Activated CD8-positive, alpha-beta memory T cell treated with anti-CD3 and anti-CD28 coated beads, Interleukin-2, amount 50 U/mL, for 1 hour (primary cell): ENCODE data around the gene IPO11.
A peak's percentile ranks its signal among the peaks of the same experiment; 100 is the strongest.

Experiments used
- DNase-seq: peaks from one replicate; pipeline ENCODE4 v3.0.0-alpha.2; 2020; ENCODE audit errors: extremely low read depth

The IPO11 gene

DNA sequence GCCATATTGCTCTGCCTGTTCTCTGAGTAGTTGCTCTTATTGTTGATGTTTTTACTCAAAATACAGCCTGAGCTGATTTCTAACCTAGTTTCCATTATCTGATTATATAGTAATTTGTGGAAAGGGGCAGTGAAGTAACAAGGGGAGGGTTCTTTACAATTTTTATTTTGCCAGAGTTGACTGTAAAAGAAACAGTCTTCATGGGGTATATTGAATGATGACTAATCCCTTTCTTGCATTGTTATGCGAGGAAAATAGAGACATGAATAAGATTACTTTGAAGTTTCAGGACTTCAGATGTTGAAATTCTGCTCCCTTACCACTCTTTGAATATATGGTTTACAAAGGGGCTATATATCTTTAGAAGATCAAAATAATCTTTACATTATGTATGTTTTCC, 156.9 kb downstream of the IPO11 start:
- DNase-seq = no peak

DNA sequence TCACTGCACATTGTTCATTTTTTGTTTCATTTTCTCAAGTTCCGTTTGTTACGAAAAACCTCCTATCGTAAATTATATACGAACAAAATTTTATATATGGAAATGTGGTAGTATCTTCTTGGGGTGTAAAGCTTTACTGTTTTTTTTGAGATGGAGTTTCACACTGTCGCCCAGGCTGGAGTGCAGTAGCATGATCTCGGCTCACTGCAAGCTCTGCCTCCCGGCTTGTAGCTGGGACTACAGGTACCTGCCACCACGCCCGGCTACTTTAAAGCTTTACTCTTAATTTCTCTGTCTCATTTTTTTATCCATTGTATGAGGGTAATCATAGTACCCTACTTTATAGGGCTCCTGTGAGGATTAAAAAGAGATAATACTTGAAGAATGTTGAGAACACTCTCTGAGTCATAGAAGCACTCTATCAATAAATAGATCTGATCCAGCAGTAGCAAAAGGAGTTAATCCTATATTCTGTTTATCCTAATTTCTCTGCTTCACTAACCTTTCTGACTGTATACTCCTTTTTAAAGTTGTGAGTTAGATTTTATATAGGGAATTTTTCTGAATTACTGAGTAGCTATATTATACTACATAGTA, 160.5 kb downstream of the IPO11 start:
- no peak for DNase-seq

DNA sequence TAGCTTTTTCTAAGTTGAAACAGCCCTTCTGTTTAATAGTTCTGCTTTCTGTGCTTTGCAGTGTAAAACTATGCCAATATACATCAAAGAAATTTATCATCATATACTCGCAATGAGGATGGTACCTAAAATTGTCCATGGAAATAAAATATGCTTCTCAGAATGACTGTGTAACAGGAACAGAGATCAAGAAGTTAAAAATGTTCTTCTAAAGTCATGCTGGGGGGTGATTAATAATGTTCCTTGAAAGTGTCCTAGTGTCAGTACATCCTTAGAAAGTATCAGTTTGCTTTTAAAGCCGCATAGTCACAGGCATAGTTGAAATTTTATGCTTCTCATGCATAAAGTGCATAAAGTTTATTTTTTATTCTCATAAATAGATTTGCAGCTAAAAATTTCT, 162.0 kb downstream of the IPO11 start:
- DNase-seq = no peak

DNA sequence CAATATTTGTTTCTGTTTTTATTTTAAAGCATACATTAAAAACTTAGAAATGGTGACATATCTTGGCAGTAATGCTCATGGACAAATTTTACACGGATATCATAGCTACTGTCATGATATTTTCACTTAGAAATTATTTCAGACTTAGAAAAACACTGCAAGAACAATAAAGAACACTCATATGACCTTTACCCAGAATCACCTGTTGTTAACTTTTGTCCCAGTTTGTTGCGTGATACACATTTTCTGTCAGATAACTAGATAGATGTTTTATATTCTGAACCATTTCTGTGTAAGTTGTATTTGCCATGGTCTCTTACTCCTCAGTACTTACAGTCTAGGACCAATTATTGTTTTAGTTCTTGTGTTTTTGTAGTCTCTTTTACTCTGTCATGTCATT, 162.5 kb downstream of the IPO11 start:
- DNase-seq = no peak

DNA sequence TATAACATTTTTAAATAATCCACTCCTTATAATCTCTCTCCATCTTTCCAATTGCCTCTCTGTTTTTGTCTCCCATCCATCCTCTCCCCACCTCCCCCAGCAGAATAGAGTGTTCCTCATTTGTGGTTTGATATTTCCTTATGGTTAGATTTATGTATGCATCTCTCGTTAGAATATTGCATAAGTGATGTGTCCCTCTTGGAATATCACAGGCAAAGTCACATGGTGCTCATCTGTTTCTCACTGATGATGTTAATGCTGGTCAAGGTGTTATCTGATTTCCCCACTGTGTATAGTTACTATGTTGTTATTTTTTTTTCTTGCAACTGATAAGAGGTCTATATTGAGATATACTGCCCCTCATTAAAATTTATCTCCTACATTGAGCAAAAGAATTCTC, 162.9 kb downstream of the IPO11 start:
- DNase-seq = no peak

DNA sequence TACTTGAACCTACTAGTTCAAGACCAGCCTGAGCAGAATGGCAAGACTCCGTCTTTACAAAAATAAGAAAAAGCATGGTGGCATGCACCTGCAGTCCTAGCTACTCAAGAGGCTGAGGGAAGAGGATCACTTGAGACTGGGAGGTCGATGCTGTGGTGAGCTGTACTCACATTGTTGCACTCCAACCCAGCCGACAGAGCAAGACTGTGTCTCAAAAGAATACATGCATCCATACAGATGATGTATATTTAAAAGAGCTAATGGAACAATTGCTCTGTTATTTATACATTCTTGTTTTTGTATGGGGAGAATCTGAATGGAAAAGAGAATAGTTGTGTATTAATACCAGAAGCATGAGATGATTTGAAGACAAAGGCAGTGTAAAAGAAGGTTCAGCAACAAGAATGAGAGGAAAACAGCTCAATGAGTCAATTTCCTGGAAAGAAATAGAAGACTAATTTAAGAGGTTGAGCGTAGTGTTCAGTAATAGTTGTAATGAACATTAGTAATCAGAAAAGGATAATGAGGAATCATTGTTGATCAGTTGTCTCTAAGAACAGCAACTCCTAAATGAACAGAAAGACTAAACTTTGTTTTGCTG, 164.1 kb downstream of the IPO11 start:
- no peak for DNase-seq

DNA sequence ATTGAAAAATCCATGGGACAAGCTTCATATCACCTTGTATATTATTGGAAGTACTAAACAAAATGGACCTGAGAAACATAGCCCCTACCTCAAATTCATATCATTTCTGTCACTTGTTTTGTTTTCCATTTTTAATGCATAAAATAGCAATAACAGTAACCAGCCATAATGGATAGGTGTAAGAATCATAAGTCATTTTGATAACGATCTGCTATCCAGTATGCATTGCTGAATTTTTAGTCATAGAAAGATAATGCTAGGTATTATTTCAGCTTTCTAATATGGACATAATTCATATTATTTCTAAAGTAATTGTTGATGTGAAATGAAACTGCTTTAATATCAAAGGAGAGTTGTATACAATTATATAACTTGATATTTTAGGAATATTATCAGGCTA, 164.9 kb downstream of the IPO11 start:
- no peak for DNase-seq

DNA sequence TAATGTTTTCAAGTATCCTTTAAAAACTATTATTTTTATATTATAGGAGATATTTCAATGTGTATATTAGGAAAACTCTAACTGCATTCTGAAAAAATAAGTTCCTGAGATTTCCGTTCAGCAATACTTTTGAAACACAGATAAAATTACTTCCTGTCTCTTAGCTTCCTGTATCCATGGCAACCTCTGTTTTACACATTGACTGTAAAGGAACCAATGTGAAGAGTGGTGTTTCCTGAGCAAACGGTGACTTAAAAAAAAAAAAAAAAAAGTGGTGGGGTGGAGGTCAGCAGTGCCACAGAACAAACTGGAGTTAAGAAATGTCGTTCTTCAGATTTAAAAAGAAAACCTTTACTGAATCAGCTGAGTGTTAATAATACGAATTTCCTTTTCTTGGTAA, 166.0 kb downstream of the IPO11 start, which contains the start of gene LRRC70:
LRRC70 (plus strand) TSS at position 280 of the 400 bp plus-strand sequence. CDS start 620 bp downstream, outside the sequence.
- DNase-seq = peak; percentile 21

DNA sequence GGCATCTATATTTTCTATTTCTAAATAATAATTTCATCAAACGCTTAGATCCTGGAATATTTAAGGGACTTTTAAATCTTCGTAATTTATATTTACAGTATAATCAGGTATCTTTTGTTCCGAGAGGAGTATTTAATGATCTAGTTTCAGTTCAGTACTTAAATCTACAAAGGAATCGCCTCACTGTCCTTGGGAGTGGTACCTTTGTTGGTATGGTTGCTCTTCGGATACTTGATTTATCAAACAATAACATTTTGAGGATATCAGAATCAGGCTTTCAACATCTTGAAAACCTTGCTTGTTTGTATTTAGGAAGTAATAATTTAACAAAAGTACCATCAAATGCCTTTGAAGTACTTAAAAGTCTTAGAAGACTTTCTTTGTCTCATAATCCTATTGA, 167.2 kb downstream of the IPO11 start:
- no peak for DNase-seq

DNA sequence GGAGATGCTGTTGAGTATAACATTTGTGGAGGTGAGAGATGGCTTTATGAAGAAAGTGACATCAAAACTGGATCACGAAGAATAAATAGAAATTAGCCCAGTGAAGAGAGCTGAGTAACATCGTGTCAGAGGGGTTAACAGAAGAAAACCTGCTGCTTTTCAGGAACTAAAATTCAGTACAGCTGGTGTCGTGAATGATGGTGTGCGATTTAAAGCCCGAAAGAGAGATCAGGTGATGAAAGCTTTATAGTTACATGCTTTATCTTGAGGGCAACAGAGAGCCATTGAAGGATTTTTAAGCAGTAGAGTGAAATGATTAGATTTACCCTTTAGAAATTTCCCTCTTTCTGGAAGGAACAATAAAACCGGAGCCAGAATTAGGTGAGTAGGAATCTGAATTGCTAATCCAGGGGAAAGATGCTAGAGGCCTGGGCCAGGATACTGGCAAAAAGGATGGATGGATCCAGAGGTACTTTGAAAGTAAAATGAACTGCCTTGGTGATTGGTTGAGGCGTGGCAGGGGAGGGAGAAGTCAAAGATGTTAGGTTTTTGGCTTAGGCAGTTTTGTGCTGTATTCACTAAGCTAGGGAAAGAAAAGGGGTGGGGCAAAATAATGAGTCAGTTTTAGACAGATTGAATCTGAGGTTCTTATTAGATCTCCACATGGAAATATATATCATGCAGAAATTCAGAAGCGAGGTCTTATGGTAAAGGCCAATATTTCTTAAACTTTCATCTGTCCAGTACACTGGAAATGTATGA, 169.5 kb downstream of the IPO11 start:
- no peak for DNase-seq

DNA sequence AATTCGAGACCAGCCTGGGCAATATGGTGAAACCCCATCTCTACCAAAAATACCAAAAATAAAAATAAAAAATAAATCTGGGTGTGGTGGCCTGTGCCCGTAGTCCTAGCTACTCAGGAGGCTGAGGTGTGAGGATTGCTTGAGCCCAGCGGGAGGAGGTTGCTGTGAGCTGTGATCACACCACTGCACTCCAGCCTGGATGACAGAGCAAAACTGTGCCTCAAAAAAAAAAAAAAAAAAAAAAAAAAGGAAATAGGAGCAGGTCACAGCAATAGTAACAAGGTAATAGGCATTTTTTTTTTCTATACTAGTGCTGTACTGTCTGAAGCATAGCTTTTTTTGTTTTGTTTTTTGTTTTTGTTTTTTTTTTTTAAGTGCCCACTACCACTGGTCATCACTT, 171.8 kb downstream of the IPO11 start:
- no peak for DNase-seq

DNA sequence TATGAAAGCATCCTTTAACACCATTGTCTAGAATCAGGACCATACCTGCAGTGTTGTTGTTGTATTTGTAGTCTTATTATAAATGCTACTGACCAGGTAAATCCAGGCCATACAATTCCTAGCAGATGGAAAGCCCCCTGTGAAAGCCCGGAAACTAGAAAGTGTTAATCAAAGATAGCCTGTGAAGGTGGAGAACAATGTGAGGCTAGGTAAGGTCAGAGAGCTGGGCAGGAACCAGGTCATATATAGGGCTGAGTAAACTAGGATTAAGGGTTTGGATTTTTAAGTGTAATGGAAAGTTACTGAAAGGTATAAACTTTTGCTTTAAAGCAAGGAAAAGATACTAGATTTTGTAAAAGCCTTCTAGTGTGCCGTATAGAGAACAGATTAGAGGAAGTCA, 172.7 kb downstream of the IPO11 start:
- DNase-seq = no peak

DNA sequence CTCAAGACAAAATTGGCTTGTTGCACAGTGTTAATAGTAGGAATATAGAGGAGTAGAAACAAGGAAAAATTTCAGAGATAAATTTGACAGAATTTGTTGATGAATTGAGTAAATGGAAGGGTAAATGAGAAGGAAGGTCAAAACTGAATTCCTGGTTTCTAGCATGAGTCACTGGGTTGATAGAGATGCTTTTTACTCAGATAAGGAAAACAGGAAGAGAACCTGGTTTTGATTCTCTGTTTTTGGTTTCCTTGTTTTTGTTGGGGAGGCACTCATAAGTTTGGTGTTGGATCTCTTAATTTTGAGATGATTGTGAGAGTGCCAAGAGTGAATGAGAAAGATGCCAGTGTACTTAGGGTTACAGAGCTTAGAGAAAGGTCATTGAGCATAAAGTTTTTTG, 173.2 kb downstream of the IPO11 start:
- no peak for DNase-seq

DNA sequence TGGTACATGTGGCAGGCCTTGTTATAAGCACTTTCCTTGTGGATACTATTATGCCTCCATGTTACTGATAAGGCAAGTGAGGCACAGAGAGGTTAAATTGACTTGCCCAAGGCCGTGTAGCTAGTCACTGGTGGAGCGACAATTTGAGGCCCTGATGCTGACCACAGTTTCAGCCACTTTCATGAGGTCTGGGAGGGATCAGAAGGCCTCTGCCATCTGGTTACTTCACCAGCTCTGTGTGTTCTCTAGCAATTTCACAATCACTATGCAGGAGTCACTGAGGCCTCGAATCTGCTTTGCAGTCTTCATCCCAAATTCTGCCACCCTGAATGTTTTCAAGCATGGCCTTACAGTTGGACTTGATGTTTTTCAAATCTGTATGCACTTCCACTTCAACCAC, 175.2 kb downstream of the IPO11 start:
- no peak for DNase-seq

DNA sequence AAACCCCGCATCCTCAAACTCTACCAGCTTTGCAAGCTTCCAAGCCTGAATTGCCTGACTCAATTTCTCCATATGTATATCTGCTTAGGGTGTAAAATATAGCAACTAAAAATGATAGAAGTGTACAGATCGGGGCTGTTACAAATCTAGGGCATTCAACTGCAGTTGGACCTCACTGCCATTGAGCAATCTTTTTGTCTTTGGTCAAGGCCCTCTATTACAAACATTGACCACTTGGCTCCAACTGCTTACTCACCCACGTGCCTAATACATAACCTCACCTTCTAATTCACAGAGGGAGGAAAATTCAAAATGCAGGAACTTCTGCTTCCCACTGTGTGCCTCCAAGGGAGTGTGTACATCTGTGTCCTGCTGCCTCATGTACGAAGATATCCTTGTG, 176.1 kb downstream of the IPO11 start:
- DNase-seq = no peak

DNA sequence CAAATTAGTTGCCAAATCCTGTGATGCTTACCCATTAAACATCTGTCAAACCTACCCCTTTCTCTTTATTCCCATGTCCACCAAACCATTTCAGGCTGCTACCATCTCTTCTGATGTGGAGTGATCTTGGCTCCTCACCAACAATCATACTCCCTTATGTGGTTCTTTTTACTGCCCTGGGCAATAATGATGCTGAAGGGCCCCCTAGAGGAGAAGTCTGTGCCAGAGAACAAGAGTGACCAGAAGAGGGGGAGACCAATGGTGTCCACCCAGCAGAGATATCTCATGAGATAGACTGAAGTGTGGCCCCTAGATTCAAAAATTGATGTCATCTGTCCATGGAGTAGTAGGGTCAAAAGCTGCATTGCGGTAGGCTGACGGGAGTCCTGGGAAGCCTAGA, 176.9 kb downstream of the IPO11 start:
- no peak for DNase-seq

DNA sequence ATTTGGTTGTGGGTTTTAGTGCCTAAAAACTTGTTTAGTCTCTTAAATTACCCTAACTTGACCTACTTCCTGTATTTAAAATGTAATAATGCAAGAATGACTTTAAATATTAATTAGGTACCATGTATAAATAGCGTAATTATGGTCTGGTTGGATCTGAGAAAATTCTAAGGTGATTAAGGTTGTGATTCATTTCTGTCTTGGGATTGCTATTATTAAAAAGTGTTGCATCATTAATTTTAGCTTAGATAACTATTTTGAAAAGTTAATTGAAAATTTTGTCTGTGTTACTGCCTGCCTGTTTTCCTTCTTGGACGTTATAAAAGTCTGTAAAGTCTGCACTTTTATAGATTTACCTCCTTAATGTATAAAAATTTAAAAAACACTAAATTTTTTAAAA, 177.8 kb downstream of the IPO11 start:
- no peak for DNase-seq

DNA sequence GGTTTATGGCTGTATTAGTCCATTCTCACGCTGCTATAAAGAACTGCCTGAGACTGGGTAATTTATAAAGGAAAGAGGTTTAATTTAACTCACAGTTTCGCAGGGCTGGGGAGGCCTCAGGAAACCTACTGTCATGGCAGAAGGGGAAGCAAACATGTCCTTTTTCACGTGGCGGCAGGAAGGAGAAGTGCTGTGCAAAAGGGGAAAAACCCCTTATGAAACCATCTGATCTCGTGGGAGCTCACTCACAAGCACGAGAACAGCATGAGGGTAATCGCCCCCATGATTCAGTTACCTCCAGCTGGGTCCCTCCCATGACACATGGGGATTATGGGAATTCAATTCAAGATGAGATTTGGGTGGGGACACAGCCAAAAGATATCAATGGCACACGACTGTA, 180.0 kb downstream of the IPO11 start:
- DNase-seq = no peak

DNA sequence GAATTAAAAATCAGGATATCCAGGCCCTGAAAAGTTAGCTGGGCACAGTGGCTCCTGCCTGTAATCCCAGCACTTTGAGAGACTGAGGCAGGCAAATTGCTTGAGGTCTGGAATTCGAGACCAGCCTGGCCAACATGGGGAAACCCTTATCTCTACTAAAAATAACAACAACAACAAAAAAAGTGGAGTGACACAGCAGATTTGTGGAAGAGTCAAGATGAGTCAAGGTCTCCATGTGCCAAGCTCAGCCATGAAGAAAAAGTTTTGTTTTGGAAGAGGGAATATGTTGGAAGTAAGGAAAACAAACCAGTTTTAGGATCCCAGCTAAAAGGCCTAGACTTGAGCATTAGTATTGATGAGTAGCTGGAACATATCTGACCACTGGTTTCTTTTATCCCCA, 180.8 kb downstream of the IPO11 start:
- DNase-seq = no peak

DNA sequence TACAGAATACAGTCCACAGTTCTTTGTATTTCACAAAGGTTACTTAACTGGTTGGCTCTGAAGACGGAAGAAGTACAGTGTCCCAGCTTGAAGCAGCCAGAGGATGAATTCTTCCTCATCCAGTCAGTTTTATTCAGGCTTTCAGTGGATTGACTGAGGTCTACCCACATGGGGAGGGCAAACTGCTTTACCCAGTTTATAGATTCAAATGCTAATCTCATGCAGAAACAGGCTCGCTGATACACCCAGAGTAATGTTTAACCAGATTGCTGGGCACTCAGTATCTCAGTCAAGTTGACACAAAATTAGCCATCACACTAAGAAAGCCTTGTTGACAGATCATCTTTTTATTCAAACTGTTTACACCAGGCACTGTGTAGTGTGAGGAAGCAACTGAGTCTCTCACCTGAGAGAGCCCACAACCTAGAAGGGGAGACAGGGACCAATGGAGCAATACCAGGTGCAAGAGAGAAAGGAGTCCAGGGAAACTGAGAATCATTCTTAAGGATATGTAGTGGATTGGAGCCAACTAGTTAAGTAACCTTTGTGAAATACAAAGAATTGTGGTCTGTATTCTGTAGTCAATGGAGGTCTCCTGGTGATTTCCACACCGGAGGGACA, 181.9 kb downstream of the IPO11 start:
- no peak for DNase-seq

DNA sequence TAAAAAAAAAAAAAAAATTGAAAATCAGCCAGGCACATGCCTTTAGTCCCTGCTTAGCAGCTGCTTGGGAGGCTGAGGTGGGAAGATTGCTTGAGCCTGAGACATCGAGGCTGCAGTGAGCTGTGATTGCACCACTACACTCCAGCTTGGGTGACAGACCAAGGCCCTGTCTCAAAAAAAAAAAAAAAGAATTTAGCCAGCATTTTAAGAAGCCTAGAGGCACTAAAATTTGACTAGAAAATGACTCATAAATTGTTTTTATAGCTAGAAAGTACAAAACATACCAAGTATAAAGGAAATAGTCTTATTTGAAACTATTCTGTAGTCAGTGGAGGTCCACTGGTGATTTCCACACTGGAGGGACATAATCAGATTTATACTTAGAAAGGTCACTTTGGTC, 183.5 kb downstream of the IPO11 start:
- DNase-seq = no peak

DNA sequence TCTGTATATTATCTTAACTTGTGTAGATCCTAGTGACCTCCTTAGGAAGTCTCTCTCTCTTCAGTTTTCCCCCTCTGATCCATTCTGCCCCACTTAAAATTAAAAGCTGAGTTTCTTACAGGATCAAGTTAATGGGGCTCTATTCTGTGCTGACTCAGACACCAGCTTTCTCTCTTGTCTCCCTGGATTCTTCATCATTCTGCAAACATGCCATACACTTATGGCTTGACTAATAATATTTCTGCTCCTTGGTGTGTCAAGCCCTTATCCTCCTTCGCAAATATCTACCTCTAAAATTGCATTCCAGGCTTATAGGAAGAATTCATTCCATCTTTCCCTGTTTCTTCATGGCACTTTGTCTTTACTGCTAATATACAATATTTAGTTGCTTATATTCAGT, 184.1 kb downstream of the IPO11 start:
- no peak for DNase-seq

DNA sequence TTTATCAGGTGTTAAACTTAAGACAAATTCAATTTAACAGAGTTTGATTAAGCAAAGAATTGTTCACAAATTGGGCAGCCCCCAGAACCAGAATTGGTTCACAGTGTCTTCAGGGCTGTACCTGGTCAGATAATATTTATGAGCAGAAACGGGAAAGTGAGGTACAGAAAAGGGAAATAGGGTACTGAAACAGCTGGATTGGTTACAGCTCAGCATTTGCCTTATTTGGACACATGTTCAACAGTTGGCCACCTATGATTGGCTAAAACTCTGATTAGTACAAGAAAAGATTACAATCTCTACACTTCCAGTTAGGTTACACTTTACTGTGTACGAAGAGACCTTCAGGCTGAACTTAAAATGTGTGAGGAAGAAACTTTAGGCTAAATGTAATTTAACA, 184.8 kb downstream of the IPO11 start:
- no peak for DNase-seq
